GM19452 (cell line): ENCODE results near the gene CIDEB.

Experiments
- ATAC-seq: cut with Tn5 transposase; IDR thresholded peaks from one replicate; pipeline ENCODE4 v1.9.1; 2021; ENCODE audit not compliant: unreplicated experiment

Gene CIDEB

GRCh38 chr14:24270537-24271133 is 37.1 kb downstream of the CIDEB start:
- no peak for ATAC-seq

GRCh38 chr14:24269910-24270536 is 37.8 kb downstream of the CIDEB start:
- no peak for ATAC-seq

- no peak for ATAC-seq
These were observed 38.4 kb downstream of the CIDEB start for GRCh38 chr14:24269368-24269767.

- no peak for ATAC-seq
These were observed 39.6 kb downstream of the CIDEB start for GRCh38 chr14:24268225-24268624.

- no peak for ATAC-seq
These were observed 40.3 kb downstream of the CIDEB start for GRCh38 chr14:24267516-24267915.

GRCh38 chr14:24266344-24267244 is 41.2 kb downstream of the CIDEB start:
- no peak for ATAC-seq

- no peak for ATAC-seq
These were observed 43.5 kb downstream of the CIDEB start for GRCh38 chr14:24264298-24264697.

- no peak for ATAC-seq
These were observed 43.9 kb downstream of the CIDEB start for GRCh38 chr14:24263848-24264247.

- ATAC-seq: no peak
These were observed 44.7 kb downstream of the CIDEB start, which contains the start of gene TGM1 for GRCh38 chr14:24262821-24263733. TSS of gene TGM1 (minus strand) at chr14:24263177. CDS start at chr14:24262352, 825 bp downstream.

- no peak for ATAC-seq
These were observed 45.8 kb downstream of the CIDEB start for GRCh38 chr14:24261969-24262327.

GRCh38 chr14:24261256-24261968 is 46.4 kb downstream of the CIDEB start:
- ATAC-seq: no peak

- no peak for ATAC-seq
These were observed 47.0 kb downstream of the CIDEB start for GRCh38 chr14:24260780-24261157.

- no peak for ATAC-seq
These were observed 47.6 kb downstream of the CIDEB start for GRCh38 chr14:24260026-24260779.

- ATAC-seq: no peak
These were observed 48.3 kb downstream of the CIDEB start for GRCh38 chr14:24259282-24260025.

- no peak for ATAC-seq
These were observed 49.1 kb downstream of the CIDEB start for GRCh38 chr14:24258548-24259265.

GRCh38 chr14:24258119-24258518 is 49.7 kb downstream of the CIDEB start:
- no peak for ATAC-seq

- no peak for ATAC-seq
These were observed 50.8 kb downstream of the CIDEB start for GRCh38 chr14:24256960-24257359.
